ENCODE data around the gene PRKCE. TPM values are rescaled to one million over a fixed set of nuclear protein-coding genes. Genes with fewer than 3 reads are reported as not detected.

PRKCE gene
- total and polyA plus RNA-seq, 2 donors (not counting 3 experiments of a cell fraction or from before 2014, with no cell fraction given) = 27.9 to 33.9 TPM

- ChIA-PET CTCF (interaction anchor here (0.8 to 2.6 kb wide), 11 partner anchors 10 to 1373 kb away, joined by 3 to 14 read pairs (median 4); no protein-coding TSS in a partner anchor), POLR2A (no interaction called here)
- DNase-seq (ENCODE audit: low read depth, low spot score) = peak; percentile 65
- FAIRE-seq = peak; percentile 28
- Histone ChIP-seq H3K4me3 (replicated peaks in 1 of 3; ENCODE audit: insufficient read depth in 1 of 3, low read depth in 1 of 3, low read length in 3 of 3) (no peak overlapping the region), H3K9me3 (replicated peaks; ENCODE audit: control insufficient read depth, insufficient read depth, low read length) (no peaks in the 10 kb centered on the region), H3K27ac (ENCODE audit: insufficient read depth, low read depth, low read length) (no peak overlapping the region), H3K36me3 (ENCODE audit: control insufficient read depth in 2 of 2, extremely low read depth in 1 of 2, insufficient read depth in 2 of 2, low read length in 2 of 2) (no peaks in the 10 kb centered on the region), H3K9me1 (replicated peaks; ENCODE audit: control insufficient read depth, extremely low read depth, insufficient read depth, low read length) (no peaks in the 10 kb centered on the region), H3K79me2 (ENCODE audit: control insufficient read depth, insufficient read depth, low read length) (no peaks in the 10 kb centered on the region), H2AFZ (ENCODE audit: low read depth, low read length) (no peak overlapping the region), H4K20me1 (replicated peaks; ENCODE audit: control insufficient read depth, extremely low read depth, insufficient read depth, low read length) (no peaks in the 10 kb centered on the region), H3K9ac (replicated peaks; ENCODE audit: extremely low read depth, insufficient read depth, low read length) (no peak overlapping the region), H3K4me1 (ENCODE audit: control insufficient read depth, extremely low read depth, insufficient read depth, low read length) (peaks cover 37% of the 10 kb centered on the region), H3K27me3 (ENCODE audit: control insufficient read depth in 2 of 2, insufficient read depth in 2 of 2, low read length in 2 of 2) (no peaks in the 10 kb centered on the region), H3K4me2 (ENCODE audit: insufficient read depth, low read length) (no peak overlapping the region)
- intact Hi-C loops (cut with micrococcal nuclease) (no loop called here), dilution Hi-C loops (cut with MboI; ENCODE audit: extremely low pct_ligation_motif_present, low sequenced_read_pairs) (no loop called here)
- BruUV-seq (replicated peaks) = no TSS peak
- no peak for TF ChIP-seq EZH2 (IDR thresholded peaks at IDR 0.05; ENCODE audit: borderline replicate concordance, low read depth, low read length, severe bottlenecking)
- TF ChIP-seq FOS (IDR thresholded peaks at IDR 0.05; ENCODE audit: borderline replicate concordance, insufficient read depth, low read length) = no peak
- TF ChIP-seq POLR2A (IDR thresholded peaks at IDR 0.05; ENCODE audit: low read depth, low read length) = no peak
- TF ChIP-seq JUN (IDR thresholded peaks at IDR 0.05; ENCODE audit: borderline replicate concordance, insufficient read depth, insufficient read length, low read depth) = no peak
- no peak for TF ChIP-seq MYC (IDR thresholded peaks at IDR 0.05; ENCODE audit: low read depth, low read length)
- TF ChIP-seq POLR2AphosphoS5 (IDR thresholded peaks at IDR 0.05; ENCODE audit: insufficient read depth, low read depth, low read length) = no peak
- no peak for TF ChIP-seq GATA2 (IDR thresholded peaks at IDR 0.05; ENCODE audit: insufficient read depth, insufficient read length, low read depth, low read length)
- TF ChIP-seq MAX (IDR thresholded peaks at IDR 0.05; ENCODE audit: insufficient read depth, insufficient read length) = no peak
- TF ChIP-seq CTCF (IDR thresholded peaks at IDR 0.05; ENCODE audit: extremely low read depth in 1 of 2, insufficient read depth in 1 of 2, low read depth in 1 of 2, low read length in 2 of 2) = no peak
These were observed 310.9 kb downstream of the PRKCE start for GRCh38 chr2:45962177-45962921.
